GM23248 (cell line): ENCODE data around the gene DENND6B.

Experiments
- EZH2 ChIP-seq: fragments of 200-600 bp; sonication (generic); IDR thresholded peaks from 2 replicates; pipeline ENCODE4 v1.6.1; 2018; ENCODE audit warnings: antibody characterized with exemption, mild to moderate bottlenecking; ENCODE audit not compliant: insufficient read depth, poor library complexity, severe bottlenecking
- EZH2phosphoT487 ChIP-seq: fragments of 200-600 bp; sonication (generic); IDR thresholded peaks from 2 replicates; pipeline ENCODE4 v1.6.1; 2018; ENCODE audit warnings: antibody characterized with exemption, moderate library complexity, mild to moderate bottlenecking, low read depth; ENCODE audit not compliant: insufficient read depth

DNA sequence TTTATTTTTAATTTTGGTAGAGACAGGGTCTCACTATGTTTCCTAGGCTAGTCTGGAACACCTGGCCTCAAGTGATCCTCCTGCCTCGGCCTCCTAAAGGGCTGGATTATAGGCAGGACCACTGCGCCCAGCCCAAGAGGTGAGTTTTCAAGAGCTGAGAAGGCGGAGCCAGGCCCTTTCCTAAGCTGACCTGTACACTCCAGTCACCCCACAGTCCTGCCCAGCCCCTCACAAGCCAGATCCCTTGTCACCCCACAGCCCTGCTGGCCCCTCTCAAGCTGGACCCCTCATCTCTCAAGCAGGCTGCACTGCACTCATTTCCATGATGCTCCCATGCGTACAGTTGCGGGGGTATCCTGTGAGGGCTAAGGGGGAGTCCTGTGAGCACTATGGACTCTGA, 2.9 kb downstream of the DENND6B start:
- TF ChIP-seq EZH2phosphoT487: no peak
- no peak for TF ChIP-seq EZH2
